ENCODE data around the gene ECE2.
"Not testable (repeated sequence)": the region's sequence is repeated elsewhere in the genome, so short reads cannot be mapped to it uniquely, and the experiment has no call there.

ECE2 gene

DNA sequence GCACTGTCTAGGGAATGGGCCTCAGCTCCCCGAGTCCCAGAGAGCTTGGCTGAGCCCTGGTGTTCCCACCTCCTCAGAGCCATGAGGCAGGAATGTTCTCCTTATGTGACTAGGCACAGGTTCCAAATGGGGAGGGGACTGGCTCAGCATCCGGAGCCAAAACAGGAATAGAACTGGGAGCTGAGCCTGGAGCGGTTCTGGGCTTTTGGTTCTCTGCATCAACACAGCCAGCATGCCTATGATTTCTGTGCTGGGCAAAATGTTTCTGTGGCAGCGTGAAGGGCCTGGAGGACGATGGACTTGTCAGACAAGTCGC, 61.5 kb downstream of the ECE2 start, which contains the start of gene FAM131A:
Gene FAM131A, plus strand, starts transcription at position 202 of the 316 bp plus-strand sequence. Its CDS starts 31 bp downstream, at position 233.
- DNase-seq: no peak

DNA sequence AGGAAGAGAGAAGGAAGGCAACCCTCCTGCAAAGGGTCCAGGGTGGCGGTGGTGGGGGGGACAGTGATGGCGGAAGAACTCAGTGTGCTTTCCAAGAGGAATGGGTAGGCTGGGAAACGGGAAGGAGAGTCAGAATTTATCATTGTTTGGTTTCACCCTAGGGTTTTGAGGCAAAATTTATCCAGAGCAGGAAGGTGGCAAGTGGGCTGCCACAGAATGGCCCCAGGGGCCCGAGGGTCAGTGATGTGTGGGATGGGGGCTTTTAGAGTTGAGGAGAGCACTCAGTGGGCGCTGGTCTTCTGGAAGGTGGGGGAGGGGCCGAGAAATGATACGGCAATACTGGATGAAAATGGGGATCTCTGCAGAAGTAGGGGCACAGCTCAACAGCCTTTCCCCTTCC, 62.2 kb downstream of the ECE2 start:
- no peak for DNase-seq

GRCh38 chr3:184338511-184338945, 62.7 kb downstream of the ECE2 start:
- peak; percentile 31 to 56 for DNase-seq

DNA sequence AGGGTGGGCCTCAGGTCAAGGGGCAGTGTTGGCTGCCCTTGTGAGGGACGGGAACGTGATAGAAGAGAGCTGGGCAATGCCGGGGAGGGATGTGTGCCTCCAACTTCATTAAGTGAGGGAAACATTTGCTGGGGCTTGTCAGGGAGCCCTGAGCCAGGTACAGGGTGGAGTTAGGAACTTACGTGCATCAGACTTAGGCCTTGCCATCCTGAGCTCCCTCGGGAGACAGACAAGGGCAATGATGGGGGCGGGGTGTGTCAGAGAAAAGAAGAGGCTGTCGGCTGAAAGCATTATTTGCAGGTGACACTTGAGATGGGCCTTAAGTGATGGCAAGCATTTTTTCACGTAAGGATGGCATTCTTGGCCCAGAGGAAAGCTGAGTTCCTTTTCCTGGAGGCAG, 63.2 kb downstream of the ECE2 start:
- no peak for DNase-seq

- not testable (repeated sequence) for DNase-seq
Observed at GRCh38 chr3:184339451-184340135, 63.8 kb downstream of the ECE2 start.

GRCh38 chr3:184341925-184342324, 66.1 kb downstream of the ECE2 start:
- DNase-seq: no peak

All from inflammatory macrophage treated with lipopolysaccharide for 1 hour (primary cell).